Thyroid gland (tissue), 4 donors: ENCODE measurements around the gene ACVR1B. TPM values are rescaled to one million over a fixed set of nuclear protein-coding genes. Genes with fewer than 3 reads are reported as not detected.
A peak's percentile ranks its signal among the peaks of the same experiment; 100 is the strongest.

Experiments
- DNase-seq, 2 donors: peaks; one replicate each; pipeline ENCODE4 v3.0.0-alpha.2; 2019
- H3K27ac ChIP-seq, 3 donors: fragments of 200-600 bp; sonication (generic); 1 replicate in 2 of 3; 2 replicates in 1 of 3; pipeline ENCODE4 v1.5.1; 2016 to 2019; ENCODE audit warnings: mild to moderate bottlenecking in 1 of 3, moderate library complexity in 1 of 3
- H3K27me3 ChIP-seq: fragments of 200-600 bp; sonication (generic); one replicate; pipeline ENCODE4 v1.5.1; 2019
- H3K36me3 ChIP-seq, 2 donors: fragments of 200-600 bp; sonication (generic); one replicate each; pipeline ENCODE4 v1.5.1; 2016 to 2019
- H3K4me1 ChIP-seq, 2 donors: fragments of 200-600 bp; sonication (generic); one replicate each; pipeline ENCODE4 v1.5.1; 2017 to 2019
- H3K4me3 ChIP-seq, 3 donors: fragments of 200-600 bp; sonication (generic); replicated peaks in 1 of 3; 1 replicate in 2 of 3; 2 replicates in 1 of 3; pipeline ENCODE4 v1.5.1; 2016; ENCODE audit warnings: mild to moderate bottlenecking in 1 of 3
- H3K9me3 ChIP-seq: fragments of 200-600 bp; sonication (generic); one replicate; pipeline ENCODE4 v1.5.1; 2017
- POLR2A ChIP-seq, 2 donors: fragments of 450-650 bp; IDR thresholded peaks; one replicate each; pipeline ENCODE4 v1.6.1; 2017; ENCODE audit warnings: antibody characterized with exemption in 2 of 2, mild to moderate bottlenecking in 2 of 2, moderate library complexity in 1 of 2
- WGBS, 2 donors: methylation state at CpG; one replicate each; pipeline ENCODE4 v1.1.5; 2017; 5-methylcytosine and 5-hydroxymethylcytosine counted together
- intact Hi-C: fragments of 100-400 bp; cut with DNase I; formaldehyde crosslinking; loops from one replicate; pipeline ENCODE4 v1.15.1; 2023
- total RNA-seq, 4 donors: library from RNA; depleted of rRNA; stranded (reverse); fragments of >200 nt; gene quantifications; one replicate each; pipeline ENCODE4 v1.2.3, GENCODE V29; 2016
- TF ChIP-seq, protein P1 (sequence below), 6 experiments: fragments of 200-600 bp in 3 of 6; fragments of 450-650 bp in 3 of 6; sonication (generic) in 3 of 6; IDR thresholded peaks; one replicate each; pipeline ENCODE4 v1.5.1; 2016 to 2019; ENCODE audit warnings: antibody characterized with exemption in 6 of 6, mild to moderate bottlenecking in 2 of 6, inconsistent platforms in 1 of 6, moderate library complexity in 1 of 6

Gene ACVR1B
- total RNA-seq, 4 donors from 2014 or later, result 13.7 to 19.9 (median 19.2) TPM

DNA sequence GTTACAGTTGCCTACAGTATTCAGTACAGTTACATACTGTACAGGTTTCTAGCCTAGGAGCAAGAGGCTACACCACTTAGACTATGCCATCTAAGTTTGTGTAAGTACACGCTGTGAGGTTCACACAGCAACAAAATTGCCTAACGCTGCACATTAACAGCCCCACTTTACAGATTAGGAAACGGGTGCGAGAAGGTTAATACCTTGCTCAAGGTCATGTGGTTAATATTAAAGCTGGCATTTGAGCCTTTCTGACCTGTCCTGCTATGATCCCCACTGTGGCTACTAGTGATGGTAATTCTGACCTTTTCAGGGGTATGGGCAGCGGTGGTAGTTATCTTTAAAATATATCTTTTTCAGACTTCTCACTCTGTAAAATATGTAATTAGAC, 20.9 kb downstream of the ACVR1B start:
- Histone ChIP-seq H3K27ac (no peak overlapping the region), H3K4me3 (no peak overlapping the region), H3K27me3 (no peaks in the 10 kb centered on the region), H3K4me1 (peaks cover 34 to 45% of the 10 kb centered on the region in 2 donors), H3K36me3 (peaks cover 4 to 15% of the 10 kb centered on the region in 2 donors), H3K9me3 (no peaks in the 10 kb centered on the region)
- intact Hi-C loops, result no loop called here
- no peak for DNase-seq
- WGBS, 2 donors, result 81 to 91% methylated on average over 5 of the region's 5 CpGs
- no peak for TF ChIP-seq POLR2A (IDR thresholded peaks at IDR 0.05)
- TF ChIP-seq, protein P1, sequence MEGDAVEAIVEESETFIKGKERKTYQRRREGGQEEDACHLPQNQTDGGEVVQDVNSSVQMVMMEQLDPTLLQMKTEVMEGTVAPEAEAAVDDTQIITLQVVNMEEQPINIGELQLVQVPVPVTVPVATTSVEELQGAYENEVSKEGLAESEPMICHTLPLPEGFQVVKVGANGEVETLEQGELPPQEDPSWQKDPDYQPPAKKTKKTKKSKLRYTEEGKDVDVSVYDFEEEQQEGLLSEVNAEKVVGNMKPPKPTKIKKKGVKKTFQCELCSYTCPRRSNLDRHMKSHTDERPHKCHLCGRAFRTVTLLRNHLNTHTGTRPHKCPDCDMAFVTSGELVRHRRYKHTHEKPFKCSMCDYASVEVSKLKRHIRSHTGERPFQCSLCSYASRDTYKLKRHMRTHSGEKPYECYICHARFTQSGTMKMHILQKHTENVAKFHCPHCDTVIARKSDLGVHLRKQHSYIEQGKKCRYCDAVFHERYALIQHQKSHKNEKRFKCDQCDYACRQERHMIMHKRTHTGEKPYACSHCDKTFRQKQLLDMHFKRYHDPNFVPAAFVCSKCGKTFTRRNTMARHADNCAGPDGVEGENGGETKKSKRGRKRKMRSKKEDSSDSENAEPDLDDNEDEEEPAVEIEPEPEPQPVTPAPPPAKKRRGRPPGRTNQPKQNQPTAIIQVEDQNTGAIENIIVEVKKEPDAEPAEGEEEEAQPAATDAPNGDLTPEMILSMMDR (IDR thresholded peaks at IDR 0.05), result no peak

GRCh38 chr12:51972849-51973273, 21.4 kb downstream of the ACVR1B start:
- H3K36me3 ChIP-seq, result peaks cover 4 to 15% of the 10 kb centered on the region in 2 donors
- H3K4me3 ChIP-seq, result no peak overlapping the region
- TF ChIP-seq, protein P1 (IDR thresholded peaks at IDR 0.05), result no peak
- TF ChIP-seq POLR2A (IDR thresholded peaks at IDR 0.05), result no peak
- DNase-seq, result peak in 1 of 2 donors; percentile 20
- no peaks in the 10 kb centered on the region for H3K27me3 ChIP-seq
- WGBS, 2 donors, result 64 to 68% methylated on average over 9 of the region's 9 CpGs
- no peaks in the 10 kb centered on the region for H3K9me3 ChIP-seq
- intact Hi-C loops, result no loop called here
- peak overlapping the region in 1 of 3 donors; percentile 37 for H3K27ac ChIP-seq
- peaks cover 35 to 47% of the 10 kb centered on the region in 2 donors for H3K4me1 ChIP-seq

GRCh38 chr12:51973560-51973959, 22.1 kb downstream of the ACVR1B start:
- no peak for TF ChIP-seq POLR2A (IDR thresholded peaks at IDR 0.05)
- TF ChIP-seq, protein P1 (IDR thresholded peaks at IDR 0.05), result no peak
- Histone ChIP-seq H3K27me3 (no peaks in the 10 kb centered on the region), H3K27ac (peak overlapping the region in 2 of 3 donors; percentile 8 to 37), H3K4me3 (no peak overlapping the region), H3K36me3 (peaks cover 4 to 15% of the 10 kb centered on the region in 2 donors), H3K9me3 (no peaks in the 10 kb centered on the region), H3K4me1 (peaks cover 38 to 53% of the 10 kb centered on the region in 2 donors)
- no peak for DNase-seq
- WGBS, 2 donors, result 60 to 63% methylated on average over 4 of the region's 4 CpGs
- intact Hi-C loops, result no loop called here

DNA sequence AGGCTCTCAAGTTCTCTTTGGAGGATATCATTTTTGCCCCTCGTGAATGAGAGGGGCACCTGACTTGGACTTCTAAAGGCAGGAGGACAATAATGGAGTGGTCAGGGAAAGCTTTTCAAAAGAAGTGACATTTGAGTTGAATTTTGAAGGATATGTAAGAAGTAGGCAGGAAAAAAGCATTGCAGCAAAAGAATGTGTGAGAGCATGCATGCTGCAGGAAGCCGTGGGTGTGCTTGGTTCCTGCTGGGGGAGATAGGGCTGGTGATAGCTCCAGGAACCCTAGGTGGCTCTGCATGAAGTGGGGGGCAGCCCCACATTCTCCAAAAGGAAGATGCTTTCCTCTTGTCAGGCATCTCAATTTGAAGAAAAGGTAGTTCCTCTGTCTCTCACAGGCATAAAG, 23.1 kb downstream of the ACVR1B start:
- H3K4me3 ChIP-seq, result no peak overlapping the region
- peaks cover 4 to 15% of the 10 kb centered on the region in 2 donors for H3K36me3 ChIP-seq
- DNase-seq, result no peak
- peaks cover 38 to 53% of the 10 kb centered on the region in 2 donors for H3K4me1 ChIP-seq
- H3K27me3 ChIP-seq, result no peaks in the 10 kb centered on the region
- H3K9me3 ChIP-seq, result no peaks in the 10 kb centered on the region
- TF ChIP-seq POLR2A (IDR thresholded peaks at IDR 0.05), result no peak
- TF ChIP-seq, protein P1 (IDR thresholded peaks at IDR 0.05), result no peak
- no peak overlapping the region for H3K27ac ChIP-seq
- intact Hi-C loops, result no loop called here
- WGBS, 2 donors, result 48 to 54% methylated on average over 2 of the region's 2 CpGs

DNA sequence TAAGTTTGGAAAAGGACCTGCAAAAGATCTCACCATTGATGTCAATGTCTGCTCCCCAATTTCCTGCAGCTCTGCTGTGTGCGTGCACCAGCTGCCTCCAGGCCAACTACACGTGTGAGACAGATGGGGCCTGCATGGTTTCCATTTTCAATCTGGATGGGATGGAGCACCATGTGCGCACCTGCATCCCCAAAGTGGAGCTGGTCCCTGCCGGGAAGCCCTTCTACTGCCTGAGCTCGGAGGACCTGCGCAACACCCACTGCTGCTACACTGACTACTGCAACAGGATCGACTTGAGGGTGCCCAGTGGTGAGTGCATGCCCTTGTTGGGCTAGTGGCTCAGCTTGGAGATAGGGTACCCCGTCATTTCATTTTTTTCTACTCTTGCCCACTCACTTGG, 23.7 kb downstream of the ACVR1B start:
- Histone ChIP-seq H3K4me3 (no peak overlapping the region), H3K27me3 (no peaks in the 10 kb centered on the region), H3K4me1 (peaks cover 38 to 53% of the 10 kb centered on the region in 2 donors), H3K36me3 (peaks cover 4 to 15% of the 10 kb centered on the region in 2 donors), H3K9me3 (no peaks in the 10 kb centered on the region), H3K27ac (no peak overlapping the region)
- 88 to 92% methylated on average over 6 to 8 of the region's 8 CpGs for WGBS, 2 donors
- no peak for DNase-seq
- TF ChIP-seq, protein P1 (IDR thresholded peaks at IDR 0.05), result no peak
- TF ChIP-seq POLR2A (IDR thresholded peaks at IDR 0.05), result no peak
- intact Hi-C loops, result no loop called here
